Mucosa of rectum (tissue), 2 donors: ENCODE data around the gene JAK2.

Experiments used
- H3K27ac ChIP-seq, 2 donors: one replicate each; pipeline ENCODE4 v1.7.0; 2013; ENCODE audit warnings: inconsistent platforms in 2 of 2, low read depth in 2 of 2, low read length in 2 of 2
- H3K27me3 ChIP-seq, 2 donors: one replicate each; pipeline ENCODE4 v1.7.0; 2013; ENCODE audit warnings: low read length in 2 of 2; ENCODE audit not compliant: control insufficient read depth in 2 of 2, insufficient read depth in 2 of 2
- H3K36me3 ChIP-seq, 2 donors: one replicate each; pipeline ENCODE4 v1.7.0; 2013; ENCODE audit warnings: low read length in 2 of 2; ENCODE audit not compliant: control insufficient read depth in 2 of 2, insufficient read depth in 2 of 2
- H3K4me1 ChIP-seq, 2 donors: one replicate each; pipeline ENCODE4 v1.7.0; 2013; ENCODE audit warnings: low read length in 2 of 2, mild to moderate bottlenecking in 1 of 2; ENCODE audit not compliant: control insufficient read depth in 2 of 2, insufficient read depth in 2 of 2
- H3K4me3 ChIP-seq, 2 donors: one replicate each; pipeline ENCODE4 v1.7.0; 2013; ENCODE audit warnings: low read length in 2 of 2
- H3K9ac ChIP-seq, 2 donors: one replicate each; pipeline ENCODE4 v1.7.0; 2013; ENCODE audit warnings: low read length in 2 of 2, low read depth in 1 of 2, mild to moderate bottlenecking in 1 of 2
- H3K9me3 ChIP-seq, 2 donors: one replicate each; pipeline ENCODE4 v1.7.0; 2013; ENCODE audit warnings: low read length in 2 of 2; ENCODE audit not compliant: control insufficient read depth in 2 of 2
- donor health status: healthy.
- donor health status: Normal muscosa, but diverticular disease.

JAK2 gene

GRCh38 chr9:4979239-4979638, 5.8 kb upstream of the JAK2 start:
- Histone ChIP-seq H3K9ac (no peak overlapping the region), H3K4me3 (no peak overlapping the region), H3K27me3 (no peaks in the 10 kb centered on the region), H3K27ac (no peak overlapping the region), H3K36me3 (no peaks in the 10 kb centered on the region), H3K9me3 (no peaks in the 10 kb centered on the region), H3K4me1 (peaks cover 8 to 13% of the 10 kb centered on the region in 2 donors)

GRCh38 chr9:4980086-4980727, 4.9 kb upstream of the JAK2 start:
- H3K4me3 ChIP-seq = no peak overlapping the region
- H3K4me1 ChIP-seq = peaks cover 11 to 14% of the 10 kb centered on the region in 2 donors
- peak overlapping the region in 1 of 2 donors; percentile 8 for H3K9ac ChIP-seq
- no peaks in the 10 kb centered on the region for H3K36me3 ChIP-seq
- H3K27ac ChIP-seq = no peak overlapping the region
- no peaks in the 10 kb centered on the region for H3K9me3 ChIP-seq
- H3K27me3 ChIP-seq = no peaks in the 10 kb centered on the region

DNA sequence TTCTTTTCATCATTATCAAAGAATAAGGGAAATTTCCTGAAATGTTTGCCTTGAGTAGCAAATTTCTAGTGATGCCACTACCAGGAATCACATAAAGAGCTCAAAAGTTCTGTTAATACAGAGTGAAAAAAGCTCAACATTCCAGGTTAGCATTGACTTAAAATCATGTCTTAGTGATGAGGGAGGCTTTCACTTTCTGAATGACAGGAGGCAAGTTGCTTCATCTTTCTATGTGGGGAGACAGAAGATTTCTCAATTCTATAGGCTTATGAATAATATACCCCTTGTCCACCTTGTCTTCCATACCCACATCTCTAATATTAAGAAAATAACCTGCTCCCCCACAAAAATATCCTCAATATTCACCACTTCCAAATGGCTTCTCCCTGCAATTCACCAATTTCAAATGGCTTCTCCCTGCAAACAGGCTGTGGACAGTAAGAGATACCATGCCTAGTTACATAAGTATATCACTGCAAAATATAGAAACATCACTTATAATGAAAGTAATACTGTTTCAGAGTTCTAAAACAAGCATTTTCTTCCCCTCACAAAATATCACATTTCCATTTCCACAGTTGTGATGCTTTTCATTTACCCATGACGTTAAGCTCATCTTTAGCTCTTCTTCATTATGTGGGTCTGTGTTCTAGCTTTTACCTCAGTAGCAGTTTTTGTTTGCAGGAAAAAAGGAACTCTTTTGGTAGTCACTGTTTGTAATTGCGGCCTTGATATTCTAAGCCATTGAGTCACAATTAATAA, 2.2 kb upstream of the JAK2 start:
- H3K36me3 ChIP-seq = no peaks in the 10 kb centered on the region
- H3K4me3 ChIP-seq = no peak overlapping the region
- H3K9me3 ChIP-seq = no peaks in the 10 kb centered on the region
- no peak overlapping the region for H3K9ac ChIP-seq
- no peak overlapping the region for H3K27ac ChIP-seq
- H3K4me1 ChIP-seq = peaks cover 27 to 29% of the 10 kb centered on the region in 2 donors
- no peaks in the 10 kb centered on the region for H3K27me3 ChIP-seq

DNA sequence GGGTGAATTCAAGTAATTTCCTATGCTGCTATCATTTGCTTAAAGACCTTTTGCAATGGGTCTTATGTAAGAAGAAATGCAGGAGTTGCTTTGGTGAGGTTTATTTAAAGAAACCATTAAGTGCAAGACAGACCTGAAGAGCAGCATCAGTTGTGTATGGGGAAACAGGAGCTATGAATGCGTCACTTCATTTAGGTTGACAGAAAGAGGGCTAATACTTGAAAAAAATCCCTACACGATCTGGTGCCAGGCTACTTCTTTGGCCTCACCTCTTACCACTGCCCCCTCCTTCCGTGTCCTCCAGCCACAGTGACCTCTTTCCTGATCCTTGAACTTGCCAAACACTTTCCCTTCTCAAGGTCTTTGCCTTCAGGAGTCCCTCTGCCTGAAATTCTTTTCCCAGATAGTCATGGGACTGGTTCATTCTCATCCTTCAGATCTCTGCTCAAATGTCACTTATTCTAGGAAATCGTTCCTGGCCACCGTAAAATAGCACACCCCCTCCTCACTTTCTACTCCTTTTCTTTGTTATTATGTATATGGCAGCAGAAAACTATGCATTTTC, 1.4 kb upstream of the JAK2 start:
- H3K4me3 ChIP-seq = peak overlapping the region; percentile 74 to 90
- H3K9me3 ChIP-seq = no peaks in the 10 kb centered on the region
- peak overlapping the region; percentile 87 to 97 for H3K9ac ChIP-seq
- no peaks in the 10 kb centered on the region for H3K27me3 ChIP-seq
- H3K4me1 ChIP-seq = peaks cover 29 to 32% of the 10 kb centered on the region in 2 donors
- H3K27ac ChIP-seq = peak overlapping the region; percentile 97 to 98
- H3K36me3 ChIP-seq = no peaks in the 10 kb centered on the region

DNA sequence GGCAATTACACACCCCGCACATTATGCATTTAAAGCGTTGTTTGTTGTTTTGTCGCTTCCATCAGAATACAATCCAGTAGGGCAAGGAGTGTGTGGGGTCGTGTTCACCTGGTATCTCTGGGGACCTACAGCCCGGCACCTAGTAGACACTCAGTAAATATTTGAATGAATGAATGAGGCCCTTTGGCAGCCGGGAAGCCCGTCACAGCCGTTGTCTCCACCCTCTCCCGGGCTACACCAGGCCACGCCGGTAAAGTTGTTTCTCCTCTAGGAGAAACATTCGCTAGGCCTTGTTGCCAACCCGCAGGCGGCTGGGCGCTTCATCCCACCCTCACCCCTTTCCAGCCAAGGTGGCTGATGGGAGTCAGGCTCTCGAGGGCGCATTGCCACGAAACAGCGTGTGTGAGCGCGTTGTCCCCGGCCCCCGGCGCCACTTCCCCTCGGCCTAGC, 876 bp upstream of the JAK2 start:
- peak overlapping the region; percentile 74 to 90 for H3K4me3 ChIP-seq
- peak overlapping the region; percentile 87 to 97 for H3K9ac ChIP-seq
- no peaks in the 10 kb centered on the region for H3K36me3 ChIP-seq
- peak overlapping the region; percentile 97 to 98 for H3K27ac ChIP-seq
- no peaks in the 10 kb centered on the region for H3K27me3 ChIP-seq
- peaks cover 29 to 32% of the 10 kb centered on the region in 2 donors for H3K4me1 ChIP-seq
- no peaks in the 10 kb centered on the region for H3K9me3 ChIP-seq

DNA sequence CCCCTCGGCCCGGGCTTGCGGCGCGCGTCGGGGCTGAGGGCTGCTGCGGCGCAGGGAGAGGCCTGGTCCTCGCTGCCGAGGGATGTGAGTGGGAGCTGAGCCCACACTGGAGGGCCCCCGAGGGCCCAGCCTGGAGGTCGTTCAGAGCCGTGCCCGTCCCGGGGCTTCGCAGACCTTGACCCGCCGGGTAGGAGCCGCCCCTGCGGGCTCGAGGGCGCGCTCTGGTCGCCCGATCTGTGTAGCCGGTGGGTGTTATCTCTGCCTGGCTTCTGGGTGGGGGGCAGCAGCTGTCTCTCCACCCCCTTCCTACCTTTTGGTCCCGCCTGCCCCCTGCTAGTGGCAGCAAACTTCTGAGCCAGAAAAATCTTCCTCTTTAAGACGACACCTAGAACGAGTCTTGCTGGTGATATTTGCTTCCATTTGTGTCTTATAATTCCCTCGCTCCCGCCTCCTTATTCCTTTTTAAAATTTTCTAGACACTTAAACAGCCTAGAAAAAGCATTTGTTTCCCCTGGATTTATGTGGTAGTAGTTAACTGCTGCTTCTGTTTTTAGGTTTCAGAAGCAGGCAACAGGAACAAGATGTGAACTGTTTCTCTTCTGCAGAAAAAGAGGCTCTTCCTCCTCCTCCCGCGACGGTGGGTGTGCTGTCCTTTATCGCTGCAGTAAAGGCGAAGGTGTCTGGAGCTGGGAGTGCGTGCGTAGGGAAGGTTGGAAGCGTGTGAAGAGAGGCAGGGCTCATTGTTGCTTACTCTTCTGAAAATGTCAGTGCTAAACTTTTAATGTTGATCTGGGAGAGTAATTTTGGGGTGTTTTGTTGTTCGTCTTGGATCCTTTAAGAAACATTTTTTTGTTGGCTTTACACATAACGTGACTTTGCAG, 554 bp downstream of the JAK2 start:
- H3K36me3 ChIP-seq = no peaks in the 10 kb centered on the region
- H3K9me3 ChIP-seq = no peaks in the 10 kb centered on the region
- no peaks in the 10 kb centered on the region for H3K27me3 ChIP-seq
- peak overlapping the region; percentile 87 to 97 for H3K9ac ChIP-seq
- H3K27ac ChIP-seq = peak overlapping the region; percentile 97 to 98
- peak overlapping the region; percentile 74 to 90 for H3K4me3 ChIP-seq
- peaks cover 29 to 32% of the 10 kb centered on the region in 2 donors for H3K4me1 ChIP-seq

GRCh38 chr9:4986296-4986695, 1.2 kb downstream of the JAK2 start:
- Histone ChIP-seq H3K9ac (peak overlapping the region in 1 of 2 donors; percentile 97), H3K4me1 (peaks cover 29 to 32% of the 10 kb centered on the region in 2 donors), H3K27ac (peak overlapping the region; percentile 97 to 98), H3K27me3 (no peaks in the 10 kb centered on the region), H3K9me3 (no peaks in the 10 kb centered on the region), H3K4me3 (peak overlapping the region; percentile 74 to 90), H3K36me3 (no peaks in the 10 kb centered on the region)

GRCh38 chr9:4986783-4987182, 1.7 kb downstream of the JAK2 start:
- peak overlapping the region in 1 of 2 donors; percentile 34 for H3K9ac ChIP-seq
- peak overlapping the region; percentile 74 to 90 for H3K4me3 ChIP-seq
- H3K27ac ChIP-seq = peak overlapping the region in 1 of 2 donors; percentile 13
- peaks cover 29 to 32% of the 10 kb centered on the region in 2 donors for H3K4me1 ChIP-seq
- H3K9me3 ChIP-seq = no peaks in the 10 kb centered on the region
- H3K27me3 ChIP-seq = no peaks in the 10 kb centered on the region
- peaks cover 0 to under 1% of the 10 kb centered on the region in 2 donors for H3K36me3 ChIP-seq

DNA sequence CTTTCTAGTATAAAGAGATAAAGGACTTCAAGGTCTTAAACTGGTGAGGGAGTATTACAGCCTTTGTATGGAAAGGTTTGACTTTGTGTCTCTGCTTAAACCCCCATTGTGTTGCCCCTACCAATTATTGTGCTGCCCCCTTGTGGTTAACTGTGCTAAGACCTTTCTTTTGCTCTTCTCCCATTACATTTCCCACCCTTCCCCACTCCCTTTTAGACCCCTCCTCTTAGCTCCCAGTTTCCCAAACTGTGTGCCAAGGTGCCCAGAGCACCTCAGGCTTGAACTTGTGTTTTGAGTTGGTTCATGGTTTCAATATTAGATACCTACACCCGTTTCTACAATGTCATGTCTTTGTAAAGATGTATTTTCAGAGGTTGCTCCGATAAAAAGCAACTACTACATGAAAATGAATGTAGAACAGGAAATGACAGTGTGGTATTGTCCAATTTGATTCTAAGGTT, 2.9 kb downstream of the JAK2 start:
- Histone ChIP-seq H3K9ac (peak overlapping the region in 1 of 2 donors; percentile 14), H3K27ac (no peak overlapping the region), H3K4me3 (peak overlapping the region in 1 of 2 donors; percentile 49), H3K4me1 (peaks cover 29 to 32% of the 10 kb centered on the region in 2 donors), H3K27me3 (no peaks in the 10 kb centered on the region), H3K36me3 (peaks cover 7 to 10% of the 10 kb centered on the region in 2 donors), H3K9me3 (no peaks in the 10 kb centered on the region)
